Neural progenitor cell (in vitro differentiated cells): ENCODE measurements around the gene PXDN. TPM values are rescaled to one million over a fixed set of nuclear protein-coding genes. Genes with fewer than 3 reads are reported as not detected.

Experiments used
- DNase-seq: peaks from one replicate; pipeline ENCODE4 v3.0.0-alpha.2; 2016; ENCODE audit warnings: low spot score
- H2AFZ ChIP-seq: fragments of 200-600 bp; sonication (generic); replicated peaks from 2 replicates; pipeline ENCODE4 v1.6.1; 2016; ENCODE audit warnings: antibody characterized with exemption
- H3F3A ChIP-seq: fragments of 200-600 bp; sonication (generic); 2 replicates; pipeline ENCODE4 v1.6.1; 2016; ENCODE audit warnings: antibody characterized with exemption, low read depth
- H3K27ac ChIP-seq: fragments of 200-600 bp; sonication (generic); 2 replicates; pipeline ENCODE4 v1.5.1; 2016; ENCODE audit warnings: mild to moderate bottlenecking
- H3K27me3 ChIP-seq: fragments of 200-600 bp; sonication (generic); 2 replicates; pipeline ENCODE4 v1.6.1; 2016; ENCODE audit warnings: mild to moderate bottlenecking, moderate library complexity
- H3K36me3 ChIP-seq: fragments of 200-600 bp; sonication (generic); 2 replicates; pipeline ENCODE4 v1.5.1; 2016
- H3K4me1 ChIP-seq: fragments of 200-600 bp; sonication (generic); 2 replicates; pipeline ENCODE4 v1.6.1; 2016; ENCODE audit warnings: mixed run types
- H3K4me2 ChIP-seq: fragments of 200-600 bp; sonication (generic); 2 replicates; pipeline ENCODE4 v1.6.1; 2016
- H3K4me3 ChIP-seq: fragments of 200-600 bp; sonication (generic); 2 replicates; pipeline ENCODE4 v1.5.1; 2016
- H3K79me2 ChIP-seq: fragments of 200-600 bp; sonication (generic); 2 replicates; pipeline ENCODE4 v1.6.1; 2016; ENCODE audit warnings: low read depth
- H3K9ac ChIP-seq: fragments of 200-600 bp; sonication (generic); 2 replicates; pipeline ENCODE4 v1.6.1; 2016
- H3K9me3 ChIP-seq: fragments of 200-600 bp; sonication (generic); 2 replicates; pipeline ENCODE4 v1.5.1; 2016; ENCODE audit warnings: low read depth
- H4K20me1 ChIP-seq: fragments of 200-600 bp; sonication (generic); 2 replicates; pipeline ENCODE4 v1.6.1; 2016; ENCODE audit warnings: low read depth
- H3K27ac Mint-ChIP-seq: 3 replicates; pipeline ENCODE4 v1.8.0; 2021; ENCODE audit warnings: mixed read lengths
- H3K27me3 Mint-ChIP-seq: 2 replicates; pipeline ENCODE4 v1.8.0; 2022; ENCODE audit warnings: low read depth, mild to moderate bottlenecking, inconsistent platforms, moderate library complexity, mixed read lengths; ENCODE audit not compliant: insufficient read depth
- H3K36me3 Mint-ChIP-seq: 3 replicates; pipeline ENCODE4 v1.8.0; 2021; ENCODE audit warnings: mixed read lengths
- H3K4me1 Mint-ChIP-seq: 3 replicates; pipeline ENCODE4 v1.8.0; 2021; ENCODE audit warnings: mixed read lengths
- H3K4me3 Mint-ChIP-seq: 3 replicates; pipeline ENCODE4 v1.8.0; 2021; ENCODE audit warnings: mild to moderate bottlenecking, moderate library complexity, mixed read lengths
- H3K9me3 Mint-ChIP-seq: 3 replicates; pipeline ENCODE4 v1.8.0; 2020; ENCODE audit warnings: mixed read lengths
- CTCF ChIP-seq: fragments of 200-600 bp; sonication (generic); IDR thresholded peaks from 2 replicates; pipeline ENCODE4 v1.5.1; 2017; ENCODE audit warnings: antibody characterized with exemption, mild to moderate bottlenecking
- EZH2 ChIP-seq: fragments of 200-600 bp; sonication (generic); IDR thresholded peaks from 2 replicates; pipeline ENCODE4 v1.6.1; 2017; ENCODE audit warnings: antibody characterized with exemption, mild to moderate bottlenecking, moderate library complexity
- EZH2phosphoT487 ChIP-seq: fragments of 200-600 bp; sonication (generic); IDR thresholded peaks from 2 replicates; pipeline ENCODE4 v1.6.1; 2017; ENCODE audit warnings: antibody characterized with exemption
- total RNA-seq: library from RNA; depleted of rRNA; stranded (reverse); fragments of >200 nt; gene quantifications from 2 replicates; pipeline ENCODE4 v1.2.3, GENCODE V29; 2015; ENCODE audit warnings: low replicate concordance

PXDN gene
- total RNA-seq, 1 donor from 2014 or later = 118 TPM

GRCh38 chr2:1731963-1732768 lies 12.1 kb downstream of the PXDN start:
- no peaks in the 10 kb centered on the region for H3K36me3 ChIP-seq
- Mint-ChIP-seq H3K9me3 (peaks cover 33% of the 10 kb centered on the region), H3K4me3 (no peak overlapping the region), H3K4me1 (peaks cover 51% of the 10 kb centered on the region), H3K27me3 (peaks cover 6% of the 10 kb centered on the region), H3K27ac (no peak overlapping the region), H3K36me3 (peaks cover 20% of the 10 kb centered on the region)
- no peak for TF ChIP-seq CTCF
- TF ChIP-seq EZH2 = no peak
- TF ChIP-seq EZH2phosphoT487 = no peak
- peak overlapping the region; percentile 49 for H3K4me2 ChIP-seq
- no peaks in the 10 kb centered on the region for H3K9me3 ChIP-seq
- peaks cover 73% of the 10 kb centered on the region for H4K20me1 ChIP-seq
- no peak overlapping the region for H3K4me3 ChIP-seq
- H3K4me1 ChIP-seq = peaks cover 45% of the 10 kb centered on the region
- H3F3A ChIP-seq = peaks cover 38% of the 10 kb centered on the region
- H3K79me2 ChIP-seq = peaks cover 89% of the 10 kb centered on the region
- H3K9ac ChIP-seq = no peak overlapping the region
- no peak overlapping the region for H3K27ac ChIP-seq
- H2AFZ ChIP-seq = no peak overlapping the region
- DNase-seq = peak; percentile 54
- peaks cover 49% of the 10 kb centered on the region for H3K27me3 ChIP-seq

GRCh38 chr2:1731447-1731962 lies 12.8 kb downstream of the PXDN start:
- H3K4me1 Mint-ChIP-seq = peaks cover 57% of the 10 kb centered on the region
- H3K27ac Mint-ChIP-seq = no peak overlapping the region
- H3K36me3 ChIP-seq = no peaks in the 10 kb centered on the region
- TF ChIP-seq EZH2phosphoT487 = no peak
- no peak for TF ChIP-seq EZH2
- no peak for TF ChIP-seq CTCF
- no peak overlapping the region for H3K4me3 ChIP-seq
- peaks cover 6% of the 10 kb centered on the region for H3K27me3 Mint-ChIP-seq
- H3K27ac ChIP-seq = no peak overlapping the region
- H4K20me1 ChIP-seq = peaks cover 74% of the 10 kb centered on the region
- peaks cover 90% of the 10 kb centered on the region for H3K79me2 ChIP-seq
- H3K4me3 Mint-ChIP-seq = no peak overlapping the region
- H2AFZ ChIP-seq = no peak overlapping the region
- H3K9ac ChIP-seq = no peak overlapping the region
- DNase-seq = peak; percentile 38
- peak overlapping the region; percentile 49 for H3K4me2 ChIP-seq
- peaks cover 45% of the 10 kb centered on the region for H3K4me1 ChIP-seq
- no peaks in the 10 kb centered on the region for H3K9me3 ChIP-seq
- peaks cover 20% of the 10 kb centered on the region for H3K36me3 Mint-ChIP-seq
- peaks cover 38% of the 10 kb centered on the region for H3F3A ChIP-seq
- peaks cover 32% of the 10 kb centered on the region for H3K9me3 Mint-ChIP-seq
- peaks cover 49% of the 10 kb centered on the region for H3K27me3 ChIP-seq

GRCh38 chr2:1730015-1730927 lies 14.0 kb downstream of the PXDN start:
- Histone ChIP-seq H3K4me2 (peak overlapping the region; percentile 68), H4K20me1 (peaks cover 78% of the 10 kb centered on the region), H3F3A (peaks cover 38% of the 10 kb centered on the region), H3K36me3 (no peaks in the 10 kb centered on the region), H3K27ac (no peak overlapping the region), H3K4me3 (peak overlapping the region; percentile 14), H3K9ac (no peak overlapping the region), H2AFZ (no peak overlapping the region), H3K9me3 (no peaks in the 10 kb centered on the region), H3K4me1 (peaks cover 45% of the 10 kb centered on the region), H3K79me2 (peaks cover 80% of the 10 kb centered on the region), H3K27me3 (peaks cover 49% of the 10 kb centered on the region)
- DNase-seq = peak; percentile 83
- Mint-ChIP-seq H3K36me3 (peaks cover 11% of the 10 kb centered on the region), H3K27ac (no peak overlapping the region), H3K4me3 (peak overlapping the region; percentile 34), H3K4me1 (peaks cover 57% of the 10 kb centered on the region), H3K27me3 (peaks cover 6% of the 10 kb centered on the region), H3K9me3 (peaks cover 20% of the 10 kb centered on the region)
- TF ChIP-seq EZH2 (no peak), CTCF (no peak), EZH2phosphoT487 (peak; percentile 88)
